A673 (cell line): ENCODE measurements around the gene HP1BP3. TPM values are rescaled to one million over a fixed set of nuclear protein-coding genes. Genes with fewer than 3 reads are reported as not detected.

ENCODE experiments used
- BruUV-seq: library from RNA; stranded (reverse); fragments of 400-500 nt; replicated peaks from 2 replicates; lab custom pipeline; 2021; lab: Mats Ljungman, UMichigan
- CTCF ChIA-PET: fragments of 300-600 bp; sonication (Branson Sonifier 250); formaldehyde crosslinking; loops from one replicate; lab custom pipeline; 2022; ENCODE audit warnings: antibody characterized with exemption; lab: Charles Lee
- POLR2A ChIA-PET: fragments of 300-600 bp; sonication (Branson Sonifier 250); formaldehyde crosslinking; loops from one replicate; lab custom pipeline; 2022; ENCODE audit warnings: antibody characterized with exemption; ENCODE audit not compliant: low non-redundant PET; lab: Charles Lee
- DNase-seq: peaks from one replicate; pipeline ENCODE4 v3.0.0-alpha.2; 2015; ENCODE audit warnings: low spot score
- H3K27ac ChIP-seq: fragments of 200-600 bp; sonication (generic); 2 replicates; pipeline ENCODE4 v1.5.1; 2016; ENCODE audit warnings: mixed run types, low read depth, mild to moderate bottlenecking, mixed read lengths, antibody characterized with exemption, low read length; ENCODE audit not compliant: poor library complexity, severe bottlenecking
- H3K27me3 ChIP-seq: fragments of 200-600 bp; sonication (generic); replicated peaks from 2 replicates; pipeline ENCODE4 v1.6.1; 2017; ENCODE audit warnings: mixed run types, low read depth, mild to moderate bottlenecking, mixed read lengths, antibody characterized with exemption, low read length; ENCODE audit not compliant: insufficient read depth, poor library complexity
- H3K36me3 ChIP-seq: fragments of 200-600 bp; sonication (generic); 2 replicates; pipeline ENCODE4 v1.6.1; 2016; ENCODE audit warnings: mixed run types, mild to moderate bottlenecking, mixed read lengths, antibody characterized with exemption, low read length; ENCODE audit not compliant: insufficient read depth, poor library complexity, severe bottlenecking
- H3K4me1 ChIP-seq: fragments of 200-600 bp; sonication (generic); 2 replicates; pipeline ENCODE4 v1.6.1; 2017; ENCODE audit warnings: mixed run types, mild to moderate bottlenecking, mixed read lengths, antibody characterized with exemption, low read length; ENCODE audit not compliant: insufficient read depth, poor library complexity, severe bottlenecking
- H3K4me3 ChIP-seq: fragments of 200-600 bp; sonication (generic); 2 replicates; pipeline ENCODE4 v1.5.1; 2016; ENCODE audit warnings: low read depth, mixed run types, mild to moderate bottlenecking, mixed read lengths, low read length; ENCODE audit not compliant: poor library complexity, severe bottlenecking
- H3K9me3 ChIP-seq: fragments of 200-600 bp; sonication (generic); 2 replicates; pipeline ENCODE4 v1.6.1; 2016; ENCODE audit warnings: mixed run types, low read depth, mild to moderate bottlenecking, mixed read lengths, antibody characterized with exemption, low read length; ENCODE audit not compliant: poor library complexity, severe bottlenecking
- CTCF ChIP-seq: fragments of 300-800, 200-600 bp; sonication (generic); conservative IDR thresholded peaks from 2 replicates; pipeline ENCODE4 v1.5.1; 2017; ENCODE audit warnings: low read depth, mild to moderate bottlenecking, antibody characterized with exemption, low read length, moderate library complexity, mixed read lengths
- EZH2 ChIP-seq: fragments of 200-600 bp; sonication (generic); IDR thresholded peaks from 2 replicates; pipeline ENCODE4 v1.6.1; 2017; ENCODE audit warnings: borderline replicate concordance, low read depth, mild to moderate bottlenecking, mixed read lengths, antibody characterized with exemption, low read length; ENCODE audit not compliant: poor library complexity, severe bottlenecking
- intact Hi-C: fragments of 100-400 bp; cut with micrococcal nuclease; formaldehyde crosslinking; loops from one replicate; pipeline ENCODE4 v1.10.0; 2022; ENCODE audit not compliant: unreplicated experiment
- total RNA-seq: library from RNA; stranded (reverse); gene quantifications from 2 replicates; pipeline ENCODE4 v1.2.3, GENCODE V29; 2021

HP1BP3 gene
- total RNA-seq, 1 experiment from 2014 or later = 337 TPM

- no peak for TF ChIP-seq CTCF
- no peak for TF ChIP-seq EZH2
- Histone ChIP-seq H3K4me1 (no peaks in the 10 kb centered on the region), H3K27me3 (no peaks in the 10 kb centered on the region), H3K36me3 (no peaks in the 10 kb centered on the region), H3K4me3 (no peak overlapping the region), H3K27ac (no peak overlapping the region), H3K9me3 (no peaks in the 10 kb centered on the region)
- BruUV-seq = no TSS peak
- ChIA-PET CTCF (interaction anchor here (0.8 kb wide), 1 partner anchor 491 kb away, joined by 3 read pairs; no protein-coding TSS in a partner anchor), POLR2A (no interaction called here)
- no peak for DNase-seq
- intact Hi-C loops = no loop called here
Observed at GRCh38 chr1:20721117-20722061, 65.7 kb downstream of the HP1BP3 start.

GRCh38 chr1:20720631-20721091 lies 66.4 kb downstream of the HP1BP3 start:
- no peak for DNase-seq
- Histone ChIP-seq H3K27me3 (no peaks in the 10 kb centered on the region), H3K9me3 (no peaks in the 10 kb centered on the region), H3K27ac (no peak overlapping the region), H3K36me3 (no peaks in the 10 kb centered on the region), H3K4me1 (no peaks in the 10 kb centered on the region), H3K4me3 (no peak overlapping the region)
- intact Hi-C loops = no loop called here
- TF ChIP-seq EZH2 = no peak
- no peak for TF ChIP-seq CTCF
- BruUV-seq = no TSS peak
- ChIA-PET CTCF (no interaction called here), POLR2A (no interaction called here)

GRCh38 chr1:20719871-20720620 lies 67.1 kb downstream of the HP1BP3 start:
- DNase-seq = no peak
- intact Hi-C loops = no loop called here
- no peaks in the 10 kb centered on the region for H3K36me3 ChIP-seq
- TF ChIP-seq CTCF = no peak
- TF ChIP-seq EZH2 = no peak
- no TSS peak for BruUV-seq
- ChIA-PET POLR2A (no interaction called here), CTCF (no interaction called here)
- H3K9me3 ChIP-seq = no peaks in the 10 kb centered on the region
- H3K27ac ChIP-seq = no peak overlapping the region
- H3K4me3 ChIP-seq = no peak overlapping the region
- no peaks in the 10 kb centered on the region for H3K4me1 ChIP-seq
- H3K27me3 ChIP-seq = no peaks in the 10 kb centered on the region
